Measurements from ENCODE around the gene UBR7.
A peak's percentile ranks its signal among the peaks of the same experiment; 100 is the strongest.
"Not testable (repeated sequence)": the region's sequence is repeated elsewhere in the genome, so short reads cannot be mapped to it uniquely, and the experiment has no call there.

Gene UBR7

GRCh38 chr14:93206793-93207467 lies at the start of gene UBR7, which contains the start of gene GON7:
Gene UBR7, plus strand, starts transcription at chr14:93207256. Its CDS starts 36 bp downstream, at chr14:93207292.
Gene GON7, minus strand, starts transcription at chr14:93207065. Its CDS starts 28 bp downstream, at chr14:93207037.
- DNase-seq: peak; percentile 97 to 98

GRCh38 chr14:93158349-93158748 lies 48.7 kb upstream of the UBR7 start:
- DNase-seq: not testable (repeated sequence)

- DNase-seq: not testable (repeated sequence)
Measured at GRCh38 chr14:93159625-93160352, 47.3 kb upstream of the UBR7 start.

GRCh38 chr14:93160353-93160801 lies 46.7 kb upstream of the UBR7 start:
- DNase-seq: peak; percentile 9 to 28

GRCh38 chr14:93161411-93161940 lies 45.6 kb upstream of the UBR7 start:
- no peak for DNase-seq

- no peak for DNase-seq
Measured at GRCh38 chr14:93163564-93163963, 43.5 kb upstream of the UBR7 start.

- DNase-seq: not testable (repeated sequence)
Measured at GRCh38 chr14:93165271-93166265, 41.5 kb upstream of the UBR7 start.

- not testable (repeated sequence) for DNase-seq
Measured at GRCh38 chr14:93168610-93169009, 38.4 kb upstream of the UBR7 start.

GRCh38 chr14:93169619-93170018 lies 37.4 kb upstream of the UBR7 start:
- not testable (repeated sequence) for DNase-seq

GRCh38 chr14:93170141-93170540 lies 36.9 kb upstream of the UBR7 start:
- DNase-seq: not testable (repeated sequence)

GRCh38 chr14:93171376-93171775 lies 35.7 kb upstream of the UBR7 start:
- no peak for DNase-seq

GRCh38 chr14:93173943-93174395 lies 33.1 kb upstream of the UBR7 start:
- DNase-seq: no peak

GRCh38 chr14:93174731-93175130 lies 32.3 kb upstream of the UBR7 start:
- DNase-seq: not testable (repeated sequence)

GRCh38 chr14:93175492-93175891 lies 31.6 kb upstream of the UBR7 start:
- no peak for DNase-seq

GRCh38 chr14:93183596-93184317 lies 23.3 kb upstream of the UBR7 start:
- DNase-seq: no peak

GRCh38 chr14:93184391-93185348 lies 22.4 kb upstream of the UBR7 start, which contains the start of the genes LYSET and MOAP1:
Gene LYSET, plus strand, starts transcription at chr14:93185317. Its CDS starts 89 bp downstream, at chr14:93185406.
Gene MOAP1, minus strand, starts transcription at chr14:93184897. Its CDS starts 655 bp downstream, at chr14:93184242.
- DNase-seq: peak; percentile 85 to 88

GRCh38 chr14:93185349-93185720 lies 21.7 kb upstream of the UBR7 start:
- DNase-seq: peak; percentile 16 to 45

- DNase-seq: peak; percentile 89 to 98
Measured at GRCh38 chr14:93186466-93186865, 20.6 kb upstream of the UBR7 start.

- peak in 1 of 2 donors; percentile 36 for DNase-seq
Measured at GRCh38 chr14:93186956-93187355, 20.1 kb upstream of the UBR7 start.

- no peak for DNase-seq
Measured at GRCh38 chr14:93195316-93195999, 11.6 kb upstream of the UBR7 start.

All from inflammatory macrophage treated with lipopolysaccharide for 1 hour (primary cell).